ENCODE measurements around the gene LRRC73.
"Not testable (repeated sequence)": the region's sequence is repeated elsewhere in the genome, so short reads cannot be mapped to it uniquely, and the experiment has no call there.

The LRRC73 gene

DNA sequence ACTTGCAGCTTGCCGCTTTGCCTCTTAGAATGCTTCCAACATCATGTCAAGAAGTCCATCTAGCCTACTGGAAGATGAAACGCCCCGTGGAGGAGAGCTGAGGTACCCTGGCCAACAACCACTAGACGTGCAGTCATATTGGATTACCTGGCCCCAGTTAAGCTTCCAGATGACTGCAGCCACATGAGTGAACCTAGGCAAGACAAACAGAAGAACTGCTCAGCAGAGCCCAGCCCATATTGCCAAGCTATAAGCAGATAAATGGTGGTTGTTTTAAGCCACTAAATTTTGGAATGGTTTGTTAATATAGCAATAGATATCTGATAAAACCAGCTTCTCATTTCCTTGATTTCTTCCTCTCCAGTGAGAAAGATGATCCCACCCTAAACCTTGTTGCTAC is 50.1 kb downstream of the LRRC73 start:
- DNase-seq (ENCODE audit: low read depth): no peak

GRCh38 chr6:43459535-43459934 is 50.6 kb downstream of the LRRC73 start:
- no peak for DNase-seq (ENCODE audit: low read depth)

DNA sequence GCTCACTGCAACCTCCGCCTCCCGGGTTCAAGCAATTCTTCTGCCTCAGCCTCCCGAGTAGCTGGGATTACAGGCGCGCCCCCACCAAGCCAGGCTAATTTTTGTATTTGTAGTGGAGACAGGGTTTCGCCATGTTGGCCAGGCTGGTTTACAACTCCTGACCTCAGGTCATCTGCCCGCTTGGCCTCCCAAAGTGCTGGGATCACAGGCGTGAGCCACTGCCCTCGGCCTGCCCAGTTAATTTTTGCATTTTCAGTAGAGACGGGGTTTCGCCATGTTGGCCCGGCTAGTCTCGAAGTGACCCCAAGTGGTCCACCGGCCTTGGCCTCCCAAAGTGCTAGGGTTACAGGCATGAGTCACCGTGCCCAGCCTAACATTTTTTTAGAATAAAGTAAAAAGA is 52.0 kb downstream of the LRRC73 start:
- DNase-seq (ENCODE audit: low read depth): not testable (repeated sequence)

GRCh38 chr6:43457643-43458042 is 52.5 kb downstream of the LRRC73 start:
- no peak for DNase-seq (ENCODE audit: low read depth)

Measured in EH (cell line).